Heart left ventricle (tissue), 16 donors: ENCODE measurements around the gene UQCRH. TPM values are rescaled to one million over a fixed set of nuclear protein-coding genes. Genes with fewer than 3 reads are reported as not detected.

Experiments
- ATAC-seq, 4 donors: fragments of 200-7000 bp; cut with Tn5 transposase; one replicate each; pipeline ENCODE4 v1.9.1; 2020 to 2022; ENCODE audit warnings: moderate library complexity in 4 of 4, mild to moderate bottlenecking in 3 of 4, moderate number of reproducible peaks in 1 of 4
- DNase-seq, 5 donors: peaks; one replicate each; pipeline ENCODE4 v3.0.0-alpha.2; 2020
- H3K27ac ChIP-seq, 12 donors: fragments of 200-600 bp; sonication (generic) in 4 of 12; one replicate each; pipeline versions ENCODE4 v1.5.0 to v1.8.0; 2016 to 2022; ENCODE audit warnings: mild to moderate bottlenecking in 2 of 12
- H3K27me3 ChIP-seq, 9 donors: fragments of 200-600 bp; sonication (generic) in 2 of 9; one replicate each; pipeline versions ENCODE4 v1.5.1 to v1.8.0; 2016 to 2022; ENCODE audit warnings: mild to moderate bottlenecking in 3 of 9
- H3K36me3 ChIP-seq, 9 donors: fragments of 200-600 bp; sonication (generic) in 2 of 9; one replicate each; pipeline versions ENCODE4 v1.5.0 to v1.8.0; 2018 to 2022; ENCODE audit warnings: mild to moderate bottlenecking in 2 of 9
- H3K4me1 ChIP-seq, 12 donors: fragments of 200-600 bp; sonication (generic) in 4 of 12; one replicate each; pipeline versions ENCODE4 v1.5.0 to v1.8.0; 2016 to 2022; ENCODE audit warnings: mild to moderate bottlenecking in 3 of 12
- H3K4me3 ChIP-seq, 12 donors: fragments of 200-600 bp; sonication (generic) in 4 of 12; one replicate each; pipeline versions ENCODE4 v1.5.0 to v1.8.0; 2017 to 2022; ENCODE audit warnings: mild to moderate bottlenecking in 9 of 12, moderate library complexity in 4 of 12
- H3K9me3 ChIP-seq, 12 donors: fragments of 200-600 bp; sonication (generic) in 4 of 12; one replicate each; pipeline versions ENCODE4 v1.5.0 to v1.8.0; 2016 to 2022; ENCODE audit warnings: mild to moderate bottlenecking in 1 of 12
- CTCF ChIP-seq, 12 donors: fragments of 200-600 bp; sonication (generic) in 4 of 12; IDR thresholded peaks; one replicate each; pipeline versions ENCODE4 v1.5.0 to v1.8.0; 2018 to 2022; ENCODE audit warnings: antibody characterized with exemption in 12 of 12, mild to moderate bottlenecking in 5 of 12
- POLR2A ChIP-seq, 2 donors: fragments of 450-650 bp; IDR thresholded peaks; one replicate each; pipeline ENCODE4 v1.6.1; 2017; ENCODE audit warnings: antibody characterized with exemption in 2 of 2, mild to moderate bottlenecking in 2 of 2, moderate library complexity in 2 of 2
- WGBS, 4 donors: extraction: QIAGEN DNeasy Blood & Tissue Kit in 2 of 4; methylation state at CpG; one replicate each; pipeline versions ENCODE4 v1.1.5 to v1.1.7; 2013 to 2018; 5-methylcytosine and 5-hydroxymethylcytosine counted together
- intact Hi-C, 10 donors: fragments of 100-400 bp; cut with DNase I; formaldehyde crosslinking; loops; one replicate each; pipeline versions ENCODE4 v1.11.1 to v1.14.2; 2022
- polyA plus RNA-seq, 2 donors: library from polyadenylated mRNA; stranded (reverse); fragments of 200-250 nt; gene quantifications; one replicate each; pipeline ENCODE4 v1.2.3, GENCODE V29; 2013
- total RNA-seq, 9 donors: library from RNA; depleted of rRNA in 2 of 9; stranded (reverse); fragments of >200 nt in 2 of 9; fragmentation: NEBNext Ultra II Directional in 3 of 9; extraction: Animal tissue kit (Norgen Biotek cat#: 25700) in 3 of 9; gene quantifications; one replicate each; pipeline versions ENCODE4 v1.1.0 to v1.2.4, GENCODE V29; 2016 to 2023
- donor health status: ischemic (EF 13 %, LVEDD 7.1; RV severe dilation, severe dysfunction).
- donor health status: healthy with polysubstance abuse.
- donor health status: DM: no; HTN: yes; CAD: no.
- donor health status: DM: no; HTN: no; CAD: no.
- donor health status: ischemic (EF 25% LVEDD 6.9; RV normal size, moderate dysfunction).
- donor health status: ischemic (EF 25% LVEDD 5.7; RV mildly dilated, moderate dysfunction).
- donor health status: healthy.
- donor health status: DM: yes; HTN: yes; CAD: no.
- donor health status: ischemic (EF 35%, LVEDD 5.7; RV mildly dilated, moderate dysfunction).
- donor health status: nonischemic (EF 11% LVEDD 7.7; RV severe dilation, severe dysfunction).
- donor health status: DM: yes; HTN: yes; CAD: no.
- donor health status: PGD.
- donor health status: ischemic (EF 29% LVEDD 5.4; RV normal size, mild dysfunction).
- donor health status: nonischemic (EF 23%, LVEDD 6.1; RV moderate dilation, normal function).

Gene UQCRH
- total and polyA plus RNA-seq, 11 donors: 622 to 2,380 (median 949) TPM

GRCh38 chr1:46262508-46262907, 41.0 kb upstream of the UQCRH start:
- no peaks in the 10 kb centered on the region for H3K4me1 ChIP-seq
- H3K36me3 ChIP-seq: peaks cover 0 to 11% (median 0%) of the 10 kb centered on the region in 9 donors
- ATAC-seq (no peak), DNase-seq (no peak)
- no peaks in the 10 kb centered on the region for H3K27me3 ChIP-seq
- no peaks in the 10 kb centered on the region for H3K9me3 ChIP-seq
- TF ChIP-seq CTCF (IDR thresholded peaks at IDR 0.05): no peak
- no peak for TF ChIP-seq POLR2A (IDR thresholded peaks at IDR 0.05)
- intact Hi-C loops: no loop called here
- H3K27ac ChIP-seq: no peak overlapping the region
- 92 to 100% (median 99%) methylated on average over 1 of the region's 1 CpG for WGBS, 4 donors
- no peak overlapping the region for H3K4me3 ChIP-seq

- Histone ChIP-seq H3K27me3 (no peaks in the 10 kb centered on the region), H3K27ac (no peak overlapping the region), H3K36me3 (peaks cover 0 to 13% (median 0%) of the 10 kb centered on the region in 9 donors), H3K4me1 (no peaks in the 10 kb centered on the region), H3K9me3 (no peaks in the 10 kb centered on the region), H3K4me3 (no peak overlapping the region)
- TF ChIP-seq POLR2A (IDR thresholded peaks at IDR 0.05) (no peak), CTCF (IDR thresholded peaks at IDR 0.05) (no peak)
- 89 to 93% (median 89%) methylated on average over 2 of the region's 2 CpGs for WGBS, 4 donors
- DNase-seq (no peak), ATAC-seq (no peak)
- intact Hi-C loops: no loop called here
These were observed 40.4 kb upstream of the UQCRH start for GRCh38 chr1:46263146-46263545.

DNA sequence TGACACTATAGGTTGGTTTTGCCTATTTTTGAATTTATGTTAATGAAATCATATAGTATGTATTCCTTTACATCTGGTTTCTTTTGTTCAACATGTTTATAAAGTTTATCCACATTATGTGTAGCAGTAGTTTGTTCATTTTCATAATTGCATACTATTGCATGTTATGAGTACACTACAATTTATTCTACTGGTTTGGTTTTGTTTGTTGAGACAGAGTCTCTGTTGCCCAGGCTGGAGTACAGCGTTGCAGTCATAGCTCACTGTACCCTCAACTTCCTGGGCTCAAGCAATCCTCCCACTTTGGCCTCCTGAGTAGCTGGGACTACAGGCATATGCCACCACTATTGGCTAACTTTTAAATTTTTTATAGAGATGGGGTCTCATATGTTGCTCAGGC, 34.9 kb upstream of the UQCRH start:
- Histone ChIP-seq H3K27ac (no peak overlapping the region), H3K4me3 (no peak overlapping the region), H3K4me1 (no peaks in the 10 kb centered on the region), H3K27me3 (no peaks in the 10 kb centered on the region), H3K36me3 (peaks cover 0 to 16% (median 0%) of the 10 kb centered on the region in 9 donors), H3K9me3 (no peaks in the 10 kb centered on the region)
- TF ChIP-seq CTCF (IDR thresholded peaks at IDR 0.05) (no peak), POLR2A (IDR thresholded peaks at IDR 0.05) (no peak)
- intact Hi-C loops: no loop called here
- DNase-seq: no peak
- no peak for ATAC-seq
- WGBS, 4 donors: 92 to 97% (median 96%) methylated on average over 1 of the region's 1 CpG

DNA sequence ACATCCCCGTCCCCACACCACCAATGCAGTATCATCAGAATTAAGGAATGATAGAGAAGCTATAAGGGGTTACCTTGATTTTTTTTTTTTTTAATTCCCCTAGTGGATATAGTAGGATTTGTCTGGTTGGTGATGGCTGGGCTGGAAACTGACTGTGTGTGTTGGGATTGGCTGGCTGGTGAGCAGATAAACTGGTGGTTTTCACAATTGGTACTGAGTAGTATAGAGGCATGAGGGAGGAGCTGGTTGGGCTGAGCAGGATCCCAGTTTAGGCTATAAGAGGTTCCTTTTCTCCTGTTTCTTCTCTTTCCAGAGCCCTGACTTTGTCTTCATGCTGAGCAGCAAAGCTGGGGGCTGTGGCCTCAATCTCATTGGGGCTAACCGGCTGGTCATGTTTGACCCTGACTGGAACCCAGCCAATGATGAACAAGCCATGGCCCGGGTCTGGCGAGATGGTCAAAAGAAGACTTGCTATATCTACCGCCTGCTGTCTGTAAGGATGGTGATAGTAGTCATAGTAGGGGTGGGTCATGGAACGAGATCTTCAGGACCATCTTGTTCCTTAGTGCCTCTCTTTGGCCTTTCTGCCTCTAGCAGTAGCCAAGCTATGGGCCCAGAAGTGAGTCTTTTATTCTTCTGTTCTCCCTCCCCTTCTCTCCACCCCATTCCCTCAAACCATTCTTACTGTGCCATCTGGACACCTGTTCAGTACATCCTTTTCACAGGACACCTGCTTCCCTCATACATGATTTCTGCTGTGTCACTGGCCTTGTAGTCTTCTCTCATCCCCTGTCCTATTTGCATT, 29.1 kb upstream of the UQCRH start:
- H3K27me3 ChIP-seq: no peaks in the 10 kb centered on the region
- no peak overlapping the region for H3K4me3 ChIP-seq
- no peak for DNase-seq
- no peaks in the 10 kb centered on the region for H3K9me3 ChIP-seq
- peak in 1 of 4 donors; percentile 8 for ATAC-seq
- H3K27ac ChIP-seq: no peak overlapping the region
- TF ChIP-seq CTCF (IDR thresholded peaks at IDR 0.05) (no peak), POLR2A (IDR thresholded peaks at IDR 0.05) (no peak)
- WGBS, 4 donors: 89 to 99% (median 96%) methylated on average over 6 of the region's 6 CpGs
- intact Hi-C loops: no loop called here
- H3K4me1 ChIP-seq: no peaks in the 10 kb centered on the region
- peaks cover 0 to 28% (median 21%) of the 10 kb centered on the region in 9 donors for H3K36me3 ChIP-seq
